Activated naive CD8-positive, alpha-beta T cell treated with anti-CD3 and anti-CD28 coated beads for 36 hours (primary cell): Measurements from ENCODE around the gene SEC61B. TPM values are rescaled to one million over a fixed set of nuclear protein-coding genes. Genes with fewer than 3 reads are reported as not detected.
"Not testable (repeated sequence)": the region's sequence is repeated elsewhere in the genome, so short reads cannot be mapped to it uniquely, and the experiment has no call there.

Experiments
- DNase-seq: peaks from one replicate; pipeline ENCODE4 v3.0.0; 2021
- H3K27ac Mint-ChIP-seq: one replicate; pipeline ENCODE4 v1.8.0; 2022; ENCODE audit warnings: mild to moderate bottlenecking, moderate library complexity, mixed read lengths
- H3K27me3 Mint-ChIP-seq: one replicate; pipeline ENCODE4 v1.8.0; 2022; ENCODE audit warnings: mild to moderate bottlenecking, mixed read lengths
- H3K36me3 Mint-ChIP-seq: one replicate; pipeline ENCODE4 v1.8.0; 2021; ENCODE audit warnings: mild to moderate bottlenecking, mixed read lengths
- H3K4me1 Mint-ChIP-seq: one replicate; pipeline ENCODE4 v1.8.0; 2021; ENCODE audit warnings: mixed read lengths
- H3K4me3 Mint-ChIP-seq: one replicate; pipeline ENCODE4 v1.8.0; 2022; ENCODE audit warnings: mild to moderate bottlenecking, moderate library complexity, mixed read lengths
- H3K9me3 Mint-ChIP-seq: one replicate; pipeline ENCODE4 v1.8.0; 2022; ENCODE audit warnings: mixed read lengths
- total RNA-seq, 2 experiments: library from RNA; stranded (reverse); gene quantifications; one replicate each; pipeline ENCODE4 v1.2.3, GENCODE V29; 2021

Gene SEC61B
- total RNA-seq, 2 experiments from 2014 or later, result 161 to 164 TPM

GRCh38 chr9:99185348-99185632 lies 36.8 kb upstream of the SEC61B start:
- Mint-ChIP-seq H3K4me1 (peaks cover 52% of the 10 kb centered on the region), H3K27me3 (no peaks in the 10 kb centered on the region), H3K36me3 (peaks cover 11% of the 10 kb centered on the region), H3K9me3 (no peaks in the 10 kb centered on the region), H3K27ac (no peak overlapping the region), H3K4me3 (peak overlapping the region; percentile 12)
- DNase-seq, result no peak

DNA sequence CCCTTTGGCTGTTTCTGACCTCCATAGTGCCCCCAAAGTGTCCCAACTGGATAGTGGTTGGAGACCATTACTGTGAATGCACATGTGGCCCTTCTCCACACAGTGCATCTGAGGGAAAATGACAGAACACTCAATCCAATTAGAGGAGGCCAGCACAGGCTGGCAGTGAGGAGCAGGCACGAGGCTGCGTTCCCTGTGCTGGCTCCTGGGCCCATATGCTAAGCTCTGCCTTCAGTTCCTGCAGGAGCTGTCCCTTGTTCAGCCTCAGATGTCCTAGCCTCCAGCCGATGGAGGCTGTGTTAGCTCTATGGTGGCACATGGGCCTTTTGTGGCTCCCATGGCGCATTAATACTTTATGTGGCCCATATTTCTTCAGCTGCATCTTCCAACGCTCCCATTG lies 36.1 kb upstream of the SEC61B start:
- peaks cover 6% of the 10 kb centered on the region for H3K36me3 Mint-ChIP-seq
- H3K27me3 Mint-ChIP-seq, result no peaks in the 10 kb centered on the region
- no peak for DNase-seq
- H3K9me3 Mint-ChIP-seq, result no peaks in the 10 kb centered on the region
- no peak overlapping the region for H3K4me3 Mint-ChIP-seq
- no peak overlapping the region for H3K27ac Mint-ChIP-seq
- H3K4me1 Mint-ChIP-seq, result peaks cover 45% of the 10 kb centered on the region

- no peak for DNase-seq
- peaks cover 32% of the 10 kb centered on the region for H3K4me1 Mint-ChIP-seq
- no peaks in the 10 kb centered on the region for H3K9me3 Mint-ChIP-seq
- H3K27me3 Mint-ChIP-seq, result no peaks in the 10 kb centered on the region
- no peak overlapping the region for H3K4me3 Mint-ChIP-seq
- no peaks in the 10 kb centered on the region for H3K36me3 Mint-ChIP-seq
- H3K27ac Mint-ChIP-seq, result no peak overlapping the region
Observed at GRCh38 chr9:99187311-99187710, 34.8 kb upstream of the SEC61B start.

- DNase-seq, result no peak
- no peaks in the 10 kb centered on the region for H3K27me3 Mint-ChIP-seq
- H3K4me3 Mint-ChIP-seq, result no peak overlapping the region
- peaks cover 21% of the 10 kb centered on the region for H3K4me1 Mint-ChIP-seq
- no peaks in the 10 kb centered on the region for H3K9me3 Mint-ChIP-seq
- no peaks in the 10 kb centered on the region for H3K36me3 Mint-ChIP-seq
- no peak overlapping the region for H3K27ac Mint-ChIP-seq
Observed at GRCh38 chr9:99189186-99189585, 32.9 kb upstream of the SEC61B start.

- Mint-ChIP-seq H3K36me3 (no peaks in the 10 kb centered on the region), H3K4me3 (no peak overlapping the region), H3K4me1 (peaks cover 18% of the 10 kb centered on the region), H3K27me3 (no peaks in the 10 kb centered on the region), H3K9me3 (no peaks in the 10 kb centered on the region), H3K27ac (no peak overlapping the region)
- no peak for DNase-seq
Observed at GRCh38 chr9:99189887-99190596, 32.0 kb upstream of the SEC61B start.

DNA sequence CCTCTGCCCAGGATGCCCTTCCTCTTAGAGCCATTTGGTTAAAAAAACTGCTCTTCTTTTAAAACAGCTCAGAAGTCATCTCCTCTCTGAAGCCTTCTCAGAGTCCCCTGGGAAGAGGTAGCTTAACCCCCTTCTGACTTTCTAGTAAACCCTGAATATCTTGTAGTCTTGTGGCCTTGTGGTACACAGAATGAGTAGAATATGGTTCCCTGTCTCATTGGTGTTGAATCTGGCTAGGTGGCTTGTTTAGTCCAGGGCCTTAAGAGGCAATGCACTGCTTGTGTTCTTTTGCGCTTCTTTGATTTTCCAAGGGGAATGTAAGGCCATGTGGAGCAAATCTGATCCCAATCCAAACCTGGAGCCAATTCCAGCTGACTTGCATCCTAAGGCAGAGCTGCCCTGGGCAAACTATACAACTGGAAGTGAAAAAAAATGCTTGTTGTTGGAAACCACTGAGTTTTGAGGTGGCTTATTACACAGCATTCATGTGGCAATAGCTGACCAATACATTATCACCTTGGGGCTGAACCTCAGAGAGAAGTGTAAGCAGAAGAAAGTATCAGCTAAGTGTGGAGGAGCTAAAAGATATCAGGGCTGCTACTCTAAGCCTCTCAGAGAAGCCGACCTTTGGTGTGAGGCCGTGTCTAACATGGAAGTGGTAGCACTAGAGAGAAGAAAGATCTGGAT lies 31.3 kb upstream of the SEC61B start:
- Mint-ChIP-seq H3K4me3 (no peak overlapping the region), H3K36me3 (no peaks in the 10 kb centered on the region), H3K27ac (no peak overlapping the region)

GRCh38 chr9:99192786-99193465 lies 29.2 kb upstream of the SEC61B start:
- Mint-ChIP-seq H3K4me3 (no peak overlapping the region), H3K27ac (no peak overlapping the region), H3K4me1 (peaks cover 13% of the 10 kb centered on the region), H3K36me3 (no peaks in the 10 kb centered on the region), H3K9me3 (no peaks in the 10 kb centered on the region), H3K27me3 (no peaks in the 10 kb centered on the region)
- no peak for DNase-seq

More for the DNA sequence above, 31.3 kb upstream of the SEC61B start:
- H3K9me3 Mint-ChIP-seq, result no peaks in the 10 kb centered on the region
- peaks cover 19% of the 10 kb centered on the region for H3K4me1 Mint-ChIP-seq
- H3K27me3 Mint-ChIP-seq, result no peaks in the 10 kb centered on the region
- DNase-seq, result no peak

GRCh38 chr9:99193466-99193821 lies 28.6 kb upstream of the SEC61B start:
- DNase-seq, result no peak

DNA sequence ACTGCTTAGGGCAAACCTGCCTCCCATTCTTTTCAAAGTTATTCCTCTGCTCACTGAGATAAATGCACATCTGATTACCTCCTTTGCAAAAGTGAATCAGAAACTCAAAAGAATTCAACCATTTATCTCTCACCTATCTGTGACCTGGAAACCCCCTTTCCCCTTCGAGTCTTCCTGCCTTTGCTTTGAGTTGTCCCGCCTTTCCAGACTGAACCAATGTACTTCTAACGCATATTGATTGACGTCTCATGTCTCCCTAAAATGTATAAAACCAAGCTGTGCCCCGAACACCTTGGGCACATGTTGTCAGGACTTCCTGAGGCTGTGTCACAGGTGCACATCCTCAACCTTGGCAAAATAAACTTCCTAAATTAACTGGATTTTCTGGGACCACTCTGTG lies 25.6 kb upstream of the SEC61B start:
- DNase-seq, H3K9me3 Mint-ChIP-seq, H3K36me3 Mint-ChIP-seq, H3K27ac Mint-ChIP-seq, H3K4me3 Mint-ChIP-seq, H3K27me3 Mint-ChIP-seq: not testable (repeated sequence)
- H3K4me1 Mint-ChIP-seq, result peaks cover 12% of the 10 kb centered on the region

More at GRCh38 chr9:99193466-99193821, 28.6 kb upstream of the SEC61B start:
- H3K27ac Mint-ChIP-seq, result no peak overlapping the region
- no peak overlapping the region for H3K4me3 Mint-ChIP-seq
- no peaks in the 10 kb centered on the region for H3K36me3 Mint-ChIP-seq
- no peaks in the 10 kb centered on the region for H3K9me3 Mint-ChIP-seq
- peaks cover 12% of the 10 kb centered on the region for H3K4me1 Mint-ChIP-seq
- H3K27me3 Mint-ChIP-seq, result no peaks in the 10 kb centered on the region

- Mint-ChIP-seq H3K36me3 (no peaks in the 10 kb centered on the region), H3K4me3 (no peak overlapping the region), H3K4me1 (peaks cover 12% of the 10 kb centered on the region), H3K27me3 (no peaks in the 10 kb centered on the region), H3K27ac (no peak overlapping the region), H3K9me3 (no peaks in the 10 kb centered on the region)
- DNase-seq, result no peak
Observed at GRCh38 chr9:99197124-99197630, 24.9 kb upstream of the SEC61B start.

GRCh38 chr9:99197987-99198386 lies 24.1 kb upstream of the SEC61B start:
- Mint-ChIP-seq H3K4me3 (no peak overlapping the region), H3K27me3 (no peaks in the 10 kb centered on the region), H3K27ac (no peak overlapping the region), H3K4me1 (peaks cover 11% of the 10 kb centered on the region), H3K9me3 (no peaks in the 10 kb centered on the region), H3K36me3 (no peaks in the 10 kb centered on the region)
- DNase-seq, result no peak

DNA sequence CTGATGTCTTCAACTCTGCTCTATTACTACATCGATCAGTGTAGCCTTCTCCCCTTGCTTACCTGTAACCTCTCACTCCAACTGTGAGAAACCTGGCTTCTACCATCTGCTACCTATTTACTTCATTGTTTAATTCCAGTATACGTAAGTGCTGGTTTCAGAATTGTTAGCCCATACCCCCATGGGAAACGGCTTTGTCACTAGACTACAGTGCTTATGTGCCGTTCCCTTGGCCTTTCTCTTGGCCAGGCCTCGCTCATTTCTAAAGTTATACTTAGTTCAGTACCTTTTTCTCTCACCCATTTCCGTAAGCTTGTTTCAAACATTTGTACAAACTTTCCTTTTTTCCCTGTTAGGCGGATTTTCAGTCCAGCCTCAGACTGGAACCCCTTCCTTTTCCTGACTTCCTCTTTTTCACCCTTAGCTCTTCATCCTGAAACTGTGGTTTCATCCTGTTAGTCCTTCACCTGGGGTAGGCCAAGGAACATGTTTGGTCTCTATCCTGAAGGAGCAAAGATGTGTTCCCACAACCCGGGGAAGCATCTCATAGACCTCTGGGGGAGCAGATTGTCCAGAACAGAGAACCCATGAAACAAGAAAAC lies 22.0 kb upstream of the SEC61B start:
- H3K36me3 Mint-ChIP-seq, result no peaks in the 10 kb centered on the region
- no peak for DNase-seq
- peaks cover 5% of the 10 kb centered on the region for H3K4me1 Mint-ChIP-seq
- no peaks in the 10 kb centered on the region for H3K27me3 Mint-ChIP-seq
- no peak overlapping the region for H3K27ac Mint-ChIP-seq
- H3K9me3 Mint-ChIP-seq, result no peaks in the 10 kb centered on the region
- no peak overlapping the region for H3K4me3 Mint-ChIP-seq

- Mint-ChIP-seq H3K4me1 (peaks cover 1% of the 10 kb centered on the region), H3K9me3 (no peaks in the 10 kb centered on the region), H3K36me3 (no peaks in the 10 kb centered on the region), H3K4me3 (no peak overlapping the region), H3K27me3 (no peaks in the 10 kb centered on the region), H3K27ac (no peak overlapping the region)
- no peak for DNase-seq
Observed at GRCh38 chr9:99201603-99202002, 20.5 kb upstream of the SEC61B start.

- Mint-ChIP-seq H3K27ac (no peak overlapping the region), H3K27me3 (peaks cover 3% of the 10 kb centered on the region), H3K4me1 (peaks cover 3% of the 10 kb centered on the region), H3K9me3 (peaks cover 14% of the 10 kb centered on the region), H3K4me3 (no peak overlapping the region), H3K36me3 (peaks cover 14% of the 10 kb centered on the region)
- no peak for DNase-seq
Observed at GRCh38 chr9:99210572-99210971, 11.5 kb upstream of the SEC61B start.

DNA sequence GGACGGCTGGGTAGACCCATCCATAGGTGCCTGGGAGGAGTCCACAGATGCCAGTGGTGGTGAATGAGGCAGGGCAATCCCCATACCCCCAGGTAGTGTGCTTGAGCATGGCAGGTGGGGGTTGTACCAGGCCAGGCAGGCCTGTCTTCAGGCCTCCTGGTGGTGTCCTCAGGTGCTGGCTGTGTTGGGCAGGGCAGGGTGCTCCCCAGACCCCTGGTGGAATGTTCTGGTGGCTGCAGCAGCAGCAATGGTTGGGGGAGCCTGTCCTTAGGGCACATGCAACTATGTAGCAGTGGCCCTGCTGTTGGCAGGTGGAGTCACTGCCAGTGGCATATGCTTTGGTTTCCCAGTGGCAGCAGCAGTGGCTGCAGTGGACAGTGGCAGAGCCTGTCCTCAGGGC lies 10.3 kb upstream of the SEC61B start:
- Mint-ChIP-seq H3K4me3 (no peak overlapping the region), H3K27me3 (peaks cover 3% of the 10 kb centered on the region), H3K9me3 (peaks cover 14% of the 10 kb centered on the region), H3K27ac (no peak overlapping the region), H3K36me3 (peaks cover 22% of the 10 kb centered on the region), H3K4me1 (peaks cover 4% of the 10 kb centered on the region)
- DNase-seq, result no peak
